ENCODE data around the gene FOXO1. TPM values are rescaled to one million over a fixed set of nuclear protein-coding genes. Genes with fewer than 3 reads are reported as not detected.

The FOXO1 gene
- total and polyA plus RNA-seq, 9 of the 15 experiments (the other 6 are each of a cell fraction or from before 2014, with no cell fraction given): 0.04 to 0.73 (median 0.20) TPM

- TF ChIP-seq EHMT2 (IDR thresholded peaks at IDR 0.05): no peak
- TF ChIP-seq KDM4B (IDR thresholded peaks at IDR 0.05; ENCODE audit: borderline replicate concordance in 2 of 2, low read depth in 1 of 2): no peak
- no peak for TF ChIP-seq NFIC (IDR thresholded peaks at IDR 0.05)
- no peak for TF ChIP-seq ZNF311 (CRISPR knock-in tag; IDR thresholded peaks at IDR 0.05)
- no peak for TF ChIP-seq EGR1 (conservative IDR thresholded peaks at IDR 0.05)
- TF ChIP-seq ZNF140 (CRISPR knock-in tag; IDR thresholded peaks at IDR 0.05): no peak
- no peak for TF ChIP-seq HNRNPH1 (optimal IDR thresholded peaks at IDR 0.05; ENCODE audit: low read depth, low read length)
These were observed 31.0 kb downstream of the FOXO1 start (continued) for GRCh38 chr13:40635315-40635995.

- POLR2A ChIA-PET: no interaction called here
- TF ChIP-seq HMGN3 (IDR thresholded peaks at IDR 0.05; ENCODE audit: borderline replicate concordance, extremely low read depth, insufficient read length, low read depth, low read length) (no peak), EP300 (IDR thresholded peaks at IDR 0.05; ENCODE audit: low read length) (no peak), AFF1 (IDR thresholded peaks at IDR 0.05; ENCODE audit: low read depth in 1 of 2, partially characterized antibody in 2 of 2) (no peak), MTA1 (IDR thresholded peaks at IDR 0.05; ENCODE audit: borderline replicate concordance) (no peak), DLX4 (CRISPR knock-in tag; IDR thresholded peaks at IDR 0.05) (no peak), ZFP30 (CRISPR knock-in tag; IDR thresholded peaks at IDR 0.05; ENCODE audit: borderline replicate concordance) (no peak), EGR1 (conservative IDR thresholded peaks at IDR 0.05) (no peak), BRCA1 (IDR thresholded peaks at IDR 0.05) (no peak), BRCA1 (CRISPR knock-in tag; IDR thresholded peaks at IDR 0.05) (no peak), RBM34 (IDR thresholded peaks at IDR 0.05; ENCODE audit: borderline replicate concordance, insufficient read depth, low read length) (no peak), ZNF239 (CRISPR knock-in tag; IDR thresholded peaks at IDR 0.05) (no peak), CREM (IDR thresholded peaks at IDR 0.05; ENCODE audit: low read depth) (no peak), MCM2 (IDR thresholded peaks at IDR 0.05; ENCODE audit: low read depth) (no peak)
These were observed 33.5 kb downstream of the FOXO1 start for GRCh38 chr13:40632915-40633314.

More at GRCh38 chr13:40632915-40633314, 33.5 kb downstream of the FOXO1 start:
- intact Hi-C loops (cut with micrococcal nuclease) (no loop called here), in situ Hi-C loops (cut with MboI) (no loop called here)
- DNase-seq (ENCODE audit: extremely low read depth in 1 of 4, low spot score in 3 of 4) (no peak), ATAC-seq (no peak), FAIRE-seq (no peak)
- Histone ChIP-seq H3K4me1 (replicated peaks in 1 of 2; ENCODE audit: control insufficient read depth in 2 of 2, insufficient read depth in 2 of 2, low read length in 2 of 2) (no peaks in the 10 kb centered on the region), H3K9me3 (replicated peaks; ENCODE audit: control insufficient read depth, insufficient read depth, low read depth, low read length) (no peaks in the 10 kb centered on the region), H3K27ac (ENCODE audit: extremely low read depth, low read depth, low read length) (no peak overlapping the region), H3K27me3 (ENCODE audit: control insufficient read depth in 2 of 2, insufficient read depth in 2 of 2, low read length in 2 of 2) (no peaks in the 10 kb centered on the region; a peak in 2 of 5 replicates), H2AFZ (ENCODE audit: low read depth, low read length) (no peak overlapping the region), H4K20me1 (replicated peaks; ENCODE audit: control insufficient read depth, insufficient read depth, low read length) (no peaks in the 10 kb centered on the region; the same call in 1 of the 2 replicates), H3K4me2 (ENCODE audit: insufficient read depth, low read length) (no peak overlapping the region), H3K79me2 (ENCODE audit: control insufficient read depth, insufficient read depth, low read length) (no peaks in the 10 kb centered on the region), H3K36me3 (ENCODE audit: control insufficient read depth, insufficient read depth, low read length) (no peaks in the 10 kb centered on the region), H3K9ac (ENCODE audit: insufficient read depth in 1 of 2, low read depth in 2 of 2, low read length in 2 of 2) (no peak overlapping the region), H3K9me1 (ENCODE audit: control insufficient read depth, insufficient read depth, low read length) (no peaks in the 10 kb centered on the region), H3K4me3 (no peak overlapping the region)
- no TSS peak for BruUV-seq (replicated peaks)
- CTCF ChIA-PET (ENCODE audit: low intra/inter-chr PET ratio): no interaction called here
- 0% methylated on average over 3 of the region's 3 CpGs for WGBS (ENCODE audit: insufficient coverage, low coverage, missing lambda C conversion rate)
